Lower lobe of right lung (tissue), 2 donors: ENCODE results near the gene IMMP2L. TPM values are rescaled to one million over a fixed set of nuclear protein-coding genes. Genes with fewer than 3 reads are reported as not detected.

Experiments used
- ATAC-seq, 2 donors: fragments of 200-7000 bp; cut with Tn5 transposase; one replicate each; pipeline ENCODE4 v1.9.1; 2020 to 2022; ENCODE audit warnings: mild to moderate bottlenecking in 2 of 2, moderate library complexity in 2 of 2
- DNase-seq: peaks from one replicate; pipeline ENCODE4 v3.0.0-alpha.2; 2020
- H3K27ac ChIP-seq: fragments of 200-600 bp; one replicate; pipeline ENCODE4 v1.8.0; 2022
- H3K27me3 ChIP-seq: fragments of 200-600 bp; one replicate; pipeline ENCODE4 v1.8.0; 2022; ENCODE audit warnings: low read depth
- H3K36me3 ChIP-seq: fragments of 200-600 bp; one replicate; pipeline ENCODE4 v1.8.0; 2022; ENCODE audit warnings: mild to moderate bottlenecking
- H3K4me1 ChIP-seq: fragments of 200-600 bp; one replicate; pipeline ENCODE4 v1.8.0; 2022
- H3K4me3 ChIP-seq: fragments of 200-600 bp; one replicate; pipeline ENCODE4 v1.8.0; 2022; ENCODE audit warnings: mild to moderate bottlenecking
- H3K9me3 ChIP-seq: fragments of 200-600 bp; one replicate; pipeline ENCODE4 v1.8.0; 2022
- CTCF ChIP-seq: fragments of 200-600 bp; IDR thresholded peaks from one replicate; pipeline ENCODE4 v1.8.0; 2022; ENCODE audit warnings: antibody characterized with exemption, mild to moderate bottlenecking
- intact Hi-C: fragments of 100-400 bp; cut with DNase I; formaldehyde crosslinking; loops from one replicate; pipeline ENCODE4 v1.11.0; 2022
- total RNA-seq: library from RNA; stranded (reverse); fragmentation: NEBNext Ultra II Directional; extraction: Animal tissue kit (Norgen Biotek cat#: 25700); gene quantifications from one replicate; pipeline ENCODE4 v1.2.1, GENCODE V29; 2021
- donor health status: DM: no; HTN: yes; CAD: no; lungs with severe emphysema.

IMMP2L gene
- total RNA-seq, 1 donor from 2014 or later, result 14.7 TPM

- no peak overlapping the region for H3K4me3 ChIP-seq
- no peak for TF ChIP-seq CTCF
- H3K27ac ChIP-seq, result no peak overlapping the region
- H3K36me3 ChIP-seq, result no peaks in the 10 kb centered on the region
- ATAC-seq, result no peak
- no peak for DNase-seq
- H3K4me1 ChIP-seq, result peaks cover 5% of the 10 kb centered on the region
- no peaks in the 10 kb centered on the region for H3K27me3 ChIP-seq
- intact Hi-C loops, result no loop called here
- no peaks in the 10 kb centered on the region for H3K9me3 ChIP-seq
These were observed 322.9 kb downstream of the IMMP2L start for GRCh38 chr7:111239437-111239836.

DNA sequence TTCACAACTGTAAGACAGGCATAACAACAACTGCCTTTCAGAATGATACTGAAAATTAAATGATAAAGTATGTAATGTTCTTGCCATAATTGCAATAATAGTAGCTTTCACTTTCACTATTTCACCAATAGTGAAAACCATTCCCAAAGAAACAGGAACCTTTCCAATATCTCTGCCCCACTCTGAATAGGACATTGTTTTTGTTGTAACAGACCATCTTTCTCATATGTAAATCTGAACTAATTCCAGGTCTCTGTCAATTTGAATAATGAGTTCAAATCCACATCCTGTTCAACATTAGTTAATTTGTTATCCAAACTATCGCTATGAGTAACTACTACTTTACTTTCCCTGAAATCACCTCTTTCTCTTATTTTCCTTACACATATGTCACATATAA, 323.4 kb downstream of the IMMP2L start:
- peak in 1 of 2 donors; percentile 31 for ATAC-seq
- Histone ChIP-seq H3K4me3 (peak overlapping the region; percentile 13), H3K36me3 (no peaks in the 10 kb centered on the region), H3K4me1 (peaks cover 5% of the 10 kb centered on the region), H3K9me3 (no peaks in the 10 kb centered on the region), H3K27me3 (no peaks in the 10 kb centered on the region), H3K27ac (no peak overlapping the region)
- intact Hi-C loops, result no loop called here
- no peak for TF ChIP-seq CTCF
- DNase-seq, result no peak

- intact Hi-C loops, result no loop called here
- Histone ChIP-seq H3K4me3 (no peak overlapping the region), H3K9me3 (no peaks in the 10 kb centered on the region), H3K4me1 (peaks cover 5% of the 10 kb centered on the region), H3K27ac (no peak overlapping the region), H3K36me3 (no peaks in the 10 kb centered on the region), H3K27me3 (no peaks in the 10 kb centered on the region)
- no peak for TF ChIP-seq CTCF
- DNase-seq (no peak), ATAC-seq (no peak)
These were observed 326.6 kb downstream of the IMMP2L start for GRCh38 chr7:111235709-111236108.

DNA sequence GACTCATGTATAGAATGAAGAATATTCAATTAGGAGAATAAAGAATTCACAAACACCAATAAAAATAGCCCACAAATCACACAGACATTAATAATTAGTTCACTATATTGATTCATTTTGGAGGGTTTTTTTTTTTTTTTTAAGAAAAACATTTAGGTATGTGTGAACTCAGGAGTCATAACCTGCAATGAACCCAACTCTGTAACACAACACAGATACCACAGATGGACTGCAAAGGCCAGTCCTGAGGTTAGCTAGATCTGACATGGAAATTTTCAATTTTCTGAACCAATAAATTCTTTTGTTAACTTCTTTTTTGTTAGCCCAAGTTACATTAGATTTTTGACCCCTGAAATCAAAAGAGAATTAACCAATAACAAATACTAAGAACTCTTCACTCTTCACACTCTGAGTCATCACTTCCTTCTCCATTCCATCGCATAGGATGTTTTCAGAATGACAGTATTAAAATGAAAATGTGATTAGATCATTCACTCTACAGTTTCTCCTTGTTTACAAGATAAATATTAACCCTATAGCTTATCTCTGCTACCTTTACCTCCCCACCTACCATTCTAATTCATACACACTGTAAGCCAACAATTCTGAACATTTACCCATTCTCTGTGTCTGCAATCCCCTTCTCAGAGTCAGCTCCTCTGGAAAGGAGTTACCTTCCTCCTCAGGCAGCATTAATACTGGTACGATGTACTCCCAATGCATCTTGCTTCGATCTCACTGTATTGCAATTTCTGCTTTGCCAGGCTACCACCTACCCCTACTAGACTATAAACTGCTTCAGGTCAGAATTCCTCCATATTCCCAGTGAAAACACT, 329.8 kb downstream of the IMMP2L start:
- no peak overlapping the region for H3K4me3 ChIP-seq
- no peaks in the 10 kb centered on the region for H3K27me3 ChIP-seq
- TF ChIP-seq CTCF, result no peak
- H3K36me3 ChIP-seq, result no peaks in the 10 kb centered on the region
- no peaks in the 10 kb centered on the region for H3K4me1 ChIP-seq
- DNase-seq (no peak), ATAC-seq (peak in 1 of 2 donors; percentile 28)
- no peaks in the 10 kb centered on the region for H3K9me3 ChIP-seq
- H3K27ac ChIP-seq, result no peak overlapping the region
- intact Hi-C loops, result no loop called here

- H3K4me1 ChIP-seq, result no peaks in the 10 kb centered on the region
- no peak overlapping the region for H3K4me3 ChIP-seq
- TF ChIP-seq CTCF, result no peak
- no peaks in the 10 kb centered on the region for H3K36me3 ChIP-seq
- H3K27me3 ChIP-seq, result no peaks in the 10 kb centered on the region
- ATAC-seq (no peak), DNase-seq (no peak)
- no peak overlapping the region for H3K27ac ChIP-seq
- intact Hi-C loops, result no loop called here
- H3K9me3 ChIP-seq, result no peaks in the 10 kb centered on the region
These were observed 332.4 kb downstream of the IMMP2L start for GRCh38 chr7:111229916-111230315.
